GM19455 (cell line): ENCODE results near the gene ZRANB2.

Source experiments
- ATAC-seq: cut with Tn5 transposase; IDR thresholded peaks from one replicate; pipeline ENCODE4 v1.9.1; 2021; ENCODE audit not compliant: unreplicated experiment

ZRANB2 gene

DNA sequence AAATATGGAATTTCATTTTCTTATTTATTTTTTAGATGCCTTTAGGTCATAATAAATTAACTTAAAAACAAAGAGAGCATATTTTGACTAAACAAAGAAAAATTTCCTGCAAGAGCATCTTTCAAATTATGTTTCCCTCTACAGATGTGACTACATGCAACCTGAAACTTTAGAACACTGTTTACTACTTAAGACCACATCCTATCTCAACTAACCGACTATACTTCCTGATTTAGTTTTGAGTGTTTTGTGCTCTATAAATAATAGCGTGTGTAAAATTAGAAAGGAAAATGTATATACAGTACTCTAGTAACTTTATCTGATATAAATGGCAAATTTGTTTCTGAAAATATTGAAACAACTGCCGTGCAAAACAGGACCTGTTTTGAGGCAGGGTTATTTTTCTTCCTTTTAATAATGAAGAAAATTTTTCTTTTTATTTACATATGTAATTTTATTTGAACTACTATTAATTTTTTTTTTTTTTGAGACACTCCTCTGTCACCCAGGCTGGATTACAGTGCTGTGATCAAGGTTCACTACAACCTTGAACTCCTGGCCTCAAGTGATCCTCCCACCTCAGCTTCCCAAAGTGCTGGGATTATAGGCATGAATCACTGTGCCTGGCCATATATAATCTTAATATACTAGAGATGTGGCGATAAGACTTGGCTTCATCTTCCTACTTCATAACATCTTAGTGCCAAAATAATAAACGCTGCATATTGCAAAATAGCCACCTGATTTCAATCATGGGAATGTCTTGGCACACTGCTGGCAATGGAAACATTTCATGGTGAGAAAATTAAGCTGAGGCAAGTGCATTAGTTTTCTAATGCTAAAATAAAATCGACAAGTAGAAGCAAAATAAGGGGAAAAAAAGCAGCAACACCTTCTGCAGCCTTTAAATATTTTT is 12.3 kb downstream of the ZRANB2 start:
- ATAC-seq: peak; percentile 86

DNA sequence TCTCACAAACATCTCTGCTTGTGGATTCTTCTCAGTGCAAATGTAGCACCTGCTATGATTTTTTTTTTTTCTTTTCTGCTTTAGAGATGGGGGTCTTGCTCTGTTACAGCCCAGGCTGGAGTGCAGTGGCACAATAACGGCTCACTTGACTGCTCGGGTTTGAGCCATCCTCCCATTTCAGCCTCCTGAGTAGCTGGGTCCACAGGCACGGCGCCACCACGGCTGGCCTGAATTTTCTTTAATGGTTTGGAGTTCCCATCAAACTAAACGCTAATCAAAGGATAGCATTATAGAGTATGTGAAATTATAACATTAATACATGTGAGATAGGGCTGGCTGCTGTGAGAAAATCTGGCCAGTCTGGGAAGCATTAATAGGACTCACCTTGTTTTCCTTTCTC is 26.0 kb downstream of the ZRANB2 start:
- ATAC-seq: no peak

DNA sequence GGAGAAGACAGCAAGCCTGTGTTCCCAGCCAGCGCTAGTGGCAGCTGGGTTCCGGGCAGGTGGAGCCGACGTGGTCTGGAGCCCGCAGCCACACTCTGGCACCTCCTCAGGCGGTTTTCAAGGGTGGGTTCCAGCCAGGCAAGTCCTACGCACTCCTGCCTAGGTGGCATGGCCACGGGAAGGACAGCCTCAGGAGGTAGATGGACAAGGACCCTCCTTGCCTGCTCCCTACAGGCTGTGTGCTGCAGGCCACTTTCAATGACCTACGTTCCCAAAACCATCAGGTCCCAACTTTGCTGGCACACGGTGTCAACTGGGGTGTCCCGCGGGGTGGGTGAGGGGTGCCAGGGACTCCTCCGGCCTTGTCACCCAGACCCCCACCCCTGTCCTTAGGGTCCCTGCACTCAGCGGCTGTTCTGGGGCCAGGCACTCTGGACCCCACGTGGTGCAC is 26.5 kb downstream of the ZRANB2 start:
- no peak for ATAC-seq

DNA sequence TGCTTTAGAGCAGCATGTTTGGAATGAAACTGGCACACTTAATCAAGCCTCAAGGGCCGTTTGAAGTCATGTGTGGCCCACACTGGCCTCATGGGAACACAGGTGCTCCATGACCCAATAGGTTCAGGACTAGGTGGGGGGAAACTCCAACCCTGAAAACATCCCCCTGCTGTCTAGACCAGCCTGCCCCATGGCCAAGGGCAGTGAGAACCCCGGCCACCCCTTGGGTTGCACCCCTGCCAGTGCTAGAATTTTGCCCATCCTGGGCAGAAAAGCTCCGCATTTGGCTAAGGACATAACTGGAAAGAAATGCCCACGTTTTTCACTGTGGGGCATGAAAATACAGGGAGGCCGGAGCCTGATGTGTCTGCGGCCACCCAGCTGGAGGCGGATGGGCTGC is 27.1 kb downstream of the ZRANB2 start:
- ATAC-seq: no peak

DNA sequence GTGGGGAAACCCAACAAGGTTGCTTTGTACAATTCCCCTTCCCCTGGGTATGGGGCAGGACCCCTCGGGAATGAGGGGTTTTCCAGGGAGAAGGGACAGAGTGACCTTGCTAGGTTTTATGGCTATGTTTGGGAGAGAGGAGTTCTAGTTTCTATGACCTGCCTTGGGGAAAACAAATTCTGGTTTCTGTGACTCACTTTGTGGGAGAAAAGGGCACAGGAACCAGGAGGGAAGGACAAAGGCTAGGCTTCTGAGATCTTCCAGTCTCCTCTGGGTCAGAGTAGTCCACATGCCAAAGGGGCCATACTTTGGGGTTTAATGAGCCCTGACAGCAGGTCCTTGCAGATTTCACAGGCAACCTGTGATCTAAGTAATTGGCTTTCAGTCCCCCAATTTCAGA is 27.7 kb downstream of the ZRANB2 start:
- ATAC-seq: no peak

DNA sequence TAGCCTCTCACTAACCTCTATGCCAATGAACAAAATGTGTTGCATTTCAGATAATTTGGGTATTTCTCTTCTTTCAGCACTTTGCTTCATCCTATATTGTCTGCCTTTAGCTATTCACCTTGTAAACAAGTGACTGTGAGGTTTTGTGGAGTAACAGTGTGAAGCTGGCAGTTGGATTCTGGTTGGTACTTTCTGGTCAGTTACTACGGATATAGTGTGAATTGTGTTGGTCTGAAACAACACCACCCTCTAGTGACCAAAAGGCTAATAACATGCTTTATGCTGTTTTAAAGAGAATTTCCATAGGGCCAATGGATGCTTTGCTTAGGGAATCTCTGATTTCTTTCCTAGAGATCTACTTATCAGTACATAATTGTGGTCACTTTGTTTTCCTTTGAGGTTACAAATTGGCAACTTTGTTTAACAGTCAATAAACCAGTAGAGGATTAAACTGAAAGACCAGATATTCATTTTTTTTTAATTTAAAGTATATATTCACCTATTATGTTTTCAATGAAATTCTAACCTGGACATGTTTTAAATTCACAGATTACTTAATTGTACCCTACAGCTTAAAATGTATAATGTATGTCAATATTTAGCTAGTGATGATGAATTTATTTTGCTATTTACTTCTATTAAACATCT is 30.8 kb downstream of the ZRANB2 start:
- ATAC-seq: peak; percentile 55

DNA sequence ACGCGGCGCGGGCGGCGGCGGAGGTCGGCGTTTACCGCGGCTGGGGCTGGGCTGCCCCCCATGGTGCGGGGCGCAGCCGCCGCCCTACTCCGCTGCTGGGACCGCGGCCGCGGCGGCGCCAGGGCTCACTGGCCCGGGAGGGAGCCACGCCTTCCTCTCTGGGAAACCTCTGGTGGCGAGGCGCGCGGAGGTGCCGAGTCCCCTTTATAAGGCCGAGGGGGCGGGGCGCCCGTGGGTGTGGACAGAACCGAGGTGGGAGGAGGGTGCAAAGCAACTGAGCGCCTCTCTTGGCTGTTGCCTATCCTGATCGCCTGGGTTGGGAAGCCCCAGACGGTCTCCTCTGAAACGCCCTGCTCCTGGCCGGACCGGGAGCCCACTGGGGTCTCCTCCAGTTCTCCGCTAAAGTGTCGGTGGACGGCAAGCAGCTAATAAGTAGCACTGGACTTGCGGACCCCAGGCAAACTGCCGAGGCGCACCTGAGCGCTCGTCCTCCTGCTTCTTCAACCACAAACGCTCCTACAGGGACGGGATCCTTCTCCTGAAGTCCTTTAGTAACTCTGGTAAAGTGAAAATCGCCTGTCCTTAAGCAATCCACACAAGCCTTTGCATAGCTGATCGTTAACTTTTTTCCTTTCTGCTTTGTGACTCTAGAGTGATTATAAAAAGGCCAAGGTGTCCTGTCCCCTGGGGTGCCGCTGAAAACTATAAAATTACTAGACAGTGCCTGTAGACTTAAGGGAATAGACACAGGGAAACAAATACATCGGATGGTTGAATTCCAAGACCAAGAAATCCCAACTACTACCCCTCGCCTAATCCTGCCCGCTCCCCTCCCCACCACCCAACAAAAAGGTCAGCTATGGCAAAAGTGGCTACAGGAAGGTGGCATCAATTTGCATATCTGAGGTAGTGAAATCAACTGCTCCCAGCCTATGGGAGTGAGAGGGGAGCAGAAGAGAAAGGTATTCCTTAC is 32.9 kb downstream of the ZRANB2 start, which contains the start of gene PTGER3:
TSS of gene PTGER3 (minus strand) at position 182 of the 973 bp plus-strand sequence. CDS start 239 bp downstream, outside the sequence.
- peak; percentile 34 for ATAC-seq

DNA sequence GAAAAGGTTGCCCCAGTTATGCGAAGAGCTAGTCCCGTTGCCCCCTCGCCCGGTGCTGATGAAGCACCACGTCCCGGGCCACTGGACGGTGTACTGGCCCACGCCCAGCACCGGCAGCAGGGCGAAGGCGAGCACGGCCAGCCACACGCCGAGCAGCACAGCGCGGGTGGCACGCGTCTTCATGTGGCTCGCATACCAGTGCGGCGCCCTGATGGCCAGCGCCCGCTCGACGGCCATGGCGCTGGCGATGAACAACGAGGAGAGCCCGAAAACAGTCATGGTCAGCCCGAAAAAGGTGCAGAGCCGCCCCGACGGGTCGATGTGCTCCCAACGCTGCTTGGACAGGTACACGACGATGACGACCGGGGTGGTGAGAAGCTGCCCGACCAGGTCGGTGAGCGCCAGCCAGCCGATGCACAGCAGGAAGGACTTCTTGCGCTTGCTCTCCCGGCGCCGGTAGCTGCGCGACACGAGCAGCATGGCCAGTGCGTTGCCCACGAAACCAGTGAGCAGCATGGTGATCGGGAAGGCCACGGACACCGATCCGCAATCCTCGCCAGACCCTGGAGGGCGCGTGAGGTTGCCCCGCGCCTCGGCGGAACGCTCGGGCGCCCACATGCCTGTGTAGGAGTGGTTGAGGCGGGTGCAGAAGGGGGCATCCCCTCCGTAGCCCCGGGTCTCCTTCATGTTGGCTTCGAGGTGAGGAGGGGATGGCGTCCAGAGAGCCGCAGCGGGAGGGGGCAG is 33.8 kb downstream of the ZRANB2 start:
- peak; percentile 16 for ATAC-seq

DNA sequence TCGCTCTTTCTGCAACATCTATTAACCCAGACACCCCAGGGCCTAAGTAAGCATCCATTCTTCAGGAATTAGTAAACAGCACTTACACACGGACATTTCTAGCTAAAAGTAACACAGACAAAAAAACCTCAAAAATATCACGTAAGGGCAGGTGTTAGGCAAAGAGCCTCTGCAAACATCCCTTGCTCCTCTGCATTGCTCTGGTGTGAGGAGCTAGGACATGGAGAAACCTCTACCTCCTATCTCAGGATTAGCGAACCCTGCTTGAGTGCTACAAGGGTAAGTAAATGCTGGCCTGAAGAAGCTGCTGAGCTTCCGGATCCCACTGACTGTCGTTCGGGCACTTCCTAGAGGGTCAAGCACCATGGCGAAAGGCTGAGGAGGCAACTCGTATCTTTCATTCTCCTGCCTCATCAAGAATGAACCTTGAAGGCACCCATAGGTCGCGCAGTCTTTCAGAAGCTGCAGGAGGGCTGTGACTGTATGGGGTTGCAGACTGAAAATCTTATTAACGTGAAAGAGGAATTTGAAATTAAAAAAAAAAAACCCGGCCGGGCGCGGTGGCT is 35.3 kb downstream of the ZRANB2 start:
- ATAC-seq: no peak

DNA sequence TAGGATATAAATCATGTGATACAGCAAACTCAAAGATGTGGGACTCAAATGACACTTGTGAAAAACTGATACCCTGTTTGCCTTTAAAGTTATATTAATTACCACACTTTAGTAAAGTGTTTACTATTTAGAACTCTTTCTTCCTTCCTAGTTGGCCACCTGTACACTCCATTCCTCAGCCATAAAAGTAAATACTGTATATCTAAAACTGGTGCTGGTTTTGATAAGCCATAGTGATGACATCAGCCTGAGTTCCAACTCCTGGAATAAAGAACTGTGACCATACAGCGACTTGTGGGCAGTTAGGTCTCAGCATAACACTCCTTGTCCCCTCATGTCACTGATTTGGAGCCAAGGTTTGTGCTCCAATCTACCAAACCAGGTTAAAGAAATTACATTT is 36.0 kb downstream of the ZRANB2 start:
- no peak for ATAC-seq

DNA sequence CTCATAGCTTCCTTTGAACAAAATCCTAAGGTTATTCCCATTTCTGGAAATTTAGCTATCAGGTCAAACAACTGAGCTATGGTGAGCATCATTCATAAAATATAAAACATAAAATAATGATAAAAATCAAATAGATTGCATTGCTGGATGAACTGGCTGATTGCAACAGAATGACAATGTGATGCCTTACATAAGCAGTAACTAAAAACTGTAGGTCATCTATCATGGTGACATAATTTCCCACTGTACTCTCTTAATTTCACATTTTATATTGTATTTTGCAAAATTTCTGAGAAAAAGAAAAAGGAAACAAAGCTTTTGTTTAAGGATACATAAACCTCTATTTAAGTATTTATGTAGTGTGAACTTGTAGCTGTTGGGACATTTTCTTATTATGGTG is 37.8 kb downstream of the ZRANB2 start:
- ATAC-seq: no peak

DNA sequence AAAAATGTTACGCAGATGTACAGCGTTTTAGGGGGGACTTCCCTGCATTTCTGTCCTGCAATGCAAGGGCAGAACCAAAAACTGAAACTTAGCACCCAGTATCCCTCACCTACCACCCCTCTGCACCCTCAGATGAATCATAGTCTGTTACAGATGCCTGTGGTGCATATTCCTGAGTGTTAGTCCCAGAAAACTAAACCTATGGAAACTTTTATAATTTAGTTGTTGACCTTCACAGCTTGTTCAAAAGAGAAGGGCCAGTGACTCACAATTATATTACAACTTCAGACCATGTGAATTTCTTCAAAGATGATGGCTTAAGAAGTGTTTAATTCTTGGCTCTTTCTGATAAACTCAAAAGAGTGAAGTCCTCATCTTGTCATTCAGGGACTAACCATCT is 39.0 kb downstream of the ZRANB2 start:
- no peak for ATAC-seq

DNA sequence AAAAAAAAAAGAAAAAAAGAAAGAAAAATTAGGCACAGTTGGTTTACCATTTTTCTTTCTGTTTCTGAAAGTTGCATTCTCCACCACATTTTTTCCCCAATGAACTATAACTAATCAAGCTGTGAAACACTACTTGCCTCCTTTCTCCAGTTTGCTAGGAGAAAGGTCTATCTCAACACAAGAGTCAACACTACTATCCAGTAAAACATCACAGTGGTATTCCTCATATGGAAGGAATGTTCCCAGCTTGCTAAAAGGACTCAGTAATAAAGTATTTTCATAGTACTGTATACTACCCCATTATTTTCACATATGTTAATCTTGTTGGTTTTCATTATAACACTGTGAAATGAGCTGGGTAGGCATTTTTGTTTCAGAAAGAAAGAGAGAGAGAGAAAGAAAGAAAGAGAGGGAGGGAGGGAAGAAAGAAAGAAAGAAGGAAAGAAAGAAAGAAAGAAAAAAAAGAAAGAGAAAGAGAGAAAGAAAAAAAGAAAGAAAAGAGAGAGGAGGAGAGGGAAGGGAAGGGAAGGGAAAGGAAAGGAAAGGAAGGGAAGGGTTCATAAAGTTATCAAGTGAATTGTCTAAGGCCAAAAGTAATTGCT is 41.1 kb downstream of the ZRANB2 start:
- no peak for ATAC-seq

DNA sequence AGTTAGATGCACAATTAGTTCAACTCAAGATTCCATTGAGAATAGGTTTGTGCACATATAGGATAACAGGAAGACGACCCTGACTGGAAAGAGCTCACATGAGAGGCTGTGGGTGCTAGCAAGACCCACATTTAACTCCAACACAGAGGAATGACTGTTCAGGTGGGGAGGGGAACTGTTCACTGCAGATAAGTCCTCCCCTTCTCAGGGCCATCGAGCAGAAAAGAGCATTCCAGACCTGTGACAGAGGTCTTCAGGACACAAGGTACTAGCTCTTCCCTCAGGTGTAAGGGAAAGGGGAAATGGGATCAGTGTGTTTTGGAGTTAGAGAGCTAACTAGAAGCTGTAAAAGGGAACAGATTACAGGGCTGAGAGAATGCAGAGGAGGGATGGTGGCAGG is 41.9 kb downstream of the ZRANB2 start:
- no peak for ATAC-seq

DNA sequence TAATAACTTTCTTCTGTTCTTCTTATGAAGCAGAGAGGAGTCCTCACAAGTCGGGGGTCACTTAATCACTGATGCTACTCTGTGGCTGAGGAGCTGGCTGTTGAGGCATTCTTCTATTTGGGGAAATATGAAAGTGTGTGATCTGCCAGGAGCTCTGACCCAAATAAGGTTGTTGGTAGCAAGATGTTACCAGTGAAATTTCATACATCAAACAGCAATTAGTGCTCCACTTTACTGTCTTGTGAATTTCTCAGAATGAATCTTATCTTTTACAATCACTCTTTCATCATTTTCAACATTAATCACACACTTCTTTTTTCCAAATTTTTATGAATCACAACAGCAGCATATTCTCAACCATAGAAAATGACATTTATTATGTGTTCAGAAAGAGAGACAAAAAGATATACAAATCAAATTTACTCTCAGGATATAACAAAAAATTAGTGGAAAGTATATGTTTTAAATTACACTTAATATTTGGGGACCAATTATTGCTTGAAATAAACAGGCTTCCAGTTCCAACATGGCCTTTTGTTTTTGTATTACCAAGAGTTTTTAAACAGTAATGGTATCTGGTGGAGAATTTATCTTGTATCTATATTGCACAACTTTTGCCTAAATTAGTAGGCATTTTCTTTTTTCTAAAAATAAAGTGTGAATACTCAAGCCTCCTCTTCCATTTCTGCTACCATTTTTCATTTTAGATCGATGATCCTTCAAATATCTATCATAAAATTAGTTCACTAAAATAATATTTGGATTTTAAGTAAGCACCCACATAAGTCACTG is 42.8 kb downstream of the ZRANB2 start:
- no peak for ATAC-seq

DNA sequence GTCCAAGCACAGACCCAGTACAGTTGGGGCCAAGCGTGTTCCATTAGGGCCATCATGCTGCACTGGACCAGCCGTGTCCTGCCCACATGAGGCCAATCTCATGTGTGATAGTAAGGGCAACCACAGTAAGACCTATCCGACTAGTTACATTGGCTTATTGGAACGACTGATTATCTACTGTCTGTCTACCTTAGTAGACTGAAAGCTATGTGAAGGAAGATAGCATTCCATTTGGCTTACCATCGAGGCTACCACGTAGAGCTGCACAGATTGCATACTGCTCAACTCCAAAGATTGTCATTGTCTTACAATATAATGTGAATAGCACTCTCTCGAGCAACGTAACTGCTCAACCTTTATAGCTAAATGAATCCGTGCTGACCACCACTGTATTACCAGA is 43.8 kb downstream of the ZRANB2 start:
- no peak for ATAC-seq

DNA sequence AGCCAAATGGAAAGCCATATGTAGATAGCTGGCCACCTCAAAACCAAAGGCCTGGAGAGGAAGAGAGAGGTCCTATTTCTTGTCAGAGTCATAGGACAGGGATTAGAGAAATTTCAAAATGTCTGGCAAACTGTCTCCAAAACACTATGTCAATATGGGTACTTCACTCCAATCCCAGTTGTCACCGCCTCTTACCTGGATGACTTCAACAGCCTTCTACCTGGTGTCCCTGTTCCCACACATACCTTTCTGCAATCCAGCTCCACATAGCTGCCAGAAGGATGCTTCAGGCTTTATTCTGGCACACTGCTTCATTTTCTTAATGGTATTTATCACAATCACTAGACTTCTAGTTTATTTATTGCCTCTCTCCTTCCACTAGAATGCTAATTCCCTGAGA is 47.7 kb downstream of the ZRANB2 start:
- ATAC-seq: no peak

DNA sequence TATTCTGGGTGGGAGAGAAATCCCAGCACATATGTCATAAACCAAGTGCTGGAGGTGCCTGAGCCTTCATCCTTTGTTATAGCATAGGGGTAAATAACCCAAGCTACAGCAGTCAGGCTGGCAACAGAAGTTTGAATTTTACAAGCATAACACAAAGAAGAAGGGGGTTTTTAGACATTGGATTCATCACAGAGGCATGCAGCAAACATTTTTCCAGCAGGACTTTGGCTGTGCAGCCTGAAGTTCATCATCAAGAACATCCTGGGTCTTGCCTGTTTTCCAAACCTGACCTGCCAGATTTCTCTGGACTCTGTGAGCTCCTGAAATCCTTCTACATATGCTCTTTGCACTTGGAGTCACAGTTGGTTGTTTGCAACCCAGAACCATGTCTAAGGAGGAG is 49.4 kb downstream of the ZRANB2 start:
- ATAC-seq: no peak

DNA sequence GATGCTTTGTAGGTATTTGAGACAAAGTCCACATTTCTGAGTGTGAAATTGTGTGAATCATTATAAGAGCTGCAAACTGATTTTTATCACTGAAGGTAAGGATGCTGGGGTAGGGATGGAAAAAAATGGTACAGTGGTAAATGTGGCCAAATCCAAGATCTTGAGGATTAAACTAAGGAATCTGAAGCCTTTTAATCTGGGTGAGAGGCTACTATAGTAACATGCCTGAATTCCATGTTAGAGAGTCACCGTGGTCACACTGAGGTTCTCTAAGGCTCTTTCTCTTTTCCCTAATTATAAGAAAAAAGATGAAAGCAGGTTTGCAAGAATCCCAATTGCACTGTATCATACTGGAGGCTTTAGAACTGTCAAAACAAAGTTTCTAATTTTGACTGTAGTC is 50.8 kb downstream of the ZRANB2 start:
- ATAC-seq: no peak
